CD4-positive, alpha-beta T cell (primary cell): Measurements from ENCODE around the gene KLF14. TPM values are rescaled to one million over a fixed set of nuclear protein-coding genes. Genes with fewer than 3 reads are reported as not detected.

ENCODE experiments used
- ATAC-seq: fragments of 200-7000 bp; cut with Tn5 transposase; one replicate; pipeline ENCODE4 v1.10.0; 2022; ENCODE audit warnings: mild to moderate bottlenecking; ENCODE audit not compliant: poor library complexity
- CTCF ChIA-PET: fragments of 350-600 bp; sonication (Branson Sonifier 250); formaldehyde crosslinking; loops from one replicate; lab custom pipeline; 2021; ENCODE audit warnings: antibody characterized with exemption, inconsistent platforms; lab: Charles Lee
- POLR2A ChIA-PET: fragments of 350-600 bp; sonication (Branson Sonifier 250); formaldehyde crosslinking; loops from one replicate; lab custom pipeline; 2021; ENCODE audit warnings: antibody characterized with exemption, inconsistent platforms; lab: Charles Lee
- DNase-seq, 14 experiments: peaks; one replicate each; pipeline ENCODE4 v3.0.0-alpha.2; 2013 to 2020; ENCODE audit warnings: mixed read lengths in 2 of 14
- H3K27ac ChIP-seq, 2 donors: one replicate each; pipeline versions ENCODE4 v1.5.1 to v1.7.0; 2013; ENCODE audit warnings: low read length in 2 of 2, low read depth in 1 of 2, mild to moderate bottlenecking in 1 of 2
- H3K27me3 ChIP-seq, 2 experiments: 1 replicate in 1 of 2; 2 replicates in 1 of 2; pipeline versions ENCODE4 v1.6.1 to v1.7.0; 2013; ENCODE audit warnings: low read length in 2 of 2, control low read depth in 1 of 2, mild to moderate bottlenecking in 1 of 2, moderate library complexity in 1 of 2; ENCODE audit not compliant: insufficient read depth in 2 of 2, control insufficient read depth in 1 of 2
- H3K36me3 ChIP-seq: one replicate; pipeline ENCODE4 v1.6.1; 2013; ENCODE audit warnings: low read length, control low read depth; ENCODE audit not compliant: insufficient read depth
- H3K4me1 ChIP-seq: one replicate; pipeline ENCODE4 v1.6.1; 2013; ENCODE audit warnings: low read length, control low read depth; ENCODE audit not compliant: insufficient read depth
- H3K4me3 ChIP-seq: one replicate; pipeline ENCODE4 v1.5.1; 2013; ENCODE audit warnings: mild to moderate bottlenecking, low read length, moderate library complexity
- H3K9me3 ChIP-seq, 2 experiments: 1 replicate in 1 of 2; 2 replicates in 1 of 2; pipeline versions ENCODE4 v1.6.1 to v1.7.0; 2013; ENCODE audit warnings: low read length in 2 of 2, mild to moderate bottlenecking in 2 of 2, control low read depth in 1 of 2, moderate library complexity in 1 of 2; ENCODE audit not compliant: control insufficient read depth in 1 of 2, insufficient read depth in 1 of 2
- H3K27ac Mint-ChIP-seq: one replicate; pipeline ENCODE4 v1.8.0; 2020; ENCODE audit warnings: mixed read lengths
- H3K27me3 Mint-ChIP-seq: one replicate; pipeline ENCODE4 v1.8.0; 2021; ENCODE audit warnings: mixed read lengths
- H3K36me3 Mint-ChIP-seq: one replicate; pipeline ENCODE4 v1.8.0; 2021; ENCODE audit warnings: low read depth, mixed read lengths
- H3K4me1 Mint-ChIP-seq: one replicate; pipeline ENCODE4 v1.8.0; 2021; ENCODE audit warnings: low read depth, mixed read lengths
- H3K4me3 Mint-ChIP-seq: one replicate; pipeline ENCODE4 v1.8.0; 2020; ENCODE audit warnings: mild to moderate bottlenecking, mixed read lengths
- H3K9me3 Mint-ChIP-seq: one replicate; pipeline ENCODE4 v1.8.0; 2020; ENCODE audit warnings: mixed read lengths
- intact Hi-C, 2 experiments: fragments of 100-400 bp; cut with DNase I in 1 of 2; cut with micrococcal nuclease in 1 of 2; formaldehyde crosslinking; loops; one replicate each; pipeline versions ENCODE4 v1.15.1 to v1.9.0; 2023 to 2025; cut with DNase I, micrococcal nuclease
- total RNA-seq, 174 experiments: library from RNA in 2 of 174; stranded (reverse) in 2 of 174; gene quantifications; one replicate each; pipeline ENCODE4 v1.2.3 and lab custom pipeline; 2021 to 2026
- TF ChIP-seq, protein P1 (sequence below): fragments of 200-600 bp; IDR thresholded peaks from one replicate; pipeline ENCODE4 v1.8.0; 2022; ENCODE audit warnings: antibody characterized with exemption, mild to moderate bottlenecking

Gene KLF14
- total RNA-seq, 2 experiments from 2014 or later = not detected

DNA sequence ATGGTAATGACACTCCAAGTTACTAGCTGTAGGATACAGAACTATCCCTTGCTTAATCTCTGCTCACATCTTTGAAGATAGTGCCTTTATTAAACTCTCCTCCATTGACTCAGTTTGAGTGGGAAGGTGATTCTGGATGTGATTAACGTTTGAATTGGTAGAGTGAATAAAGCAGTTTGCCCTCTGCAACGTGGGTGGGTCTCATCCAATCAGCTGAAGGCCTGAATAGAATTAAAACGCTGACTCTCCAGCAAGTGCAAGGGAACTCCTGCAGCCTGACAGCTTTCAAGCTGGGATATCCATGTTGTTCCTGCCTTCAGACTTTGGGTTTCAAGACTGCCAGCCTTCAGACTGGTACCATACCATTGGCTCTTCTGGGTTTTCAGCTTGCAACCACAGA, 21.6 kb downstream of the KLF14 start:
- Mint-ChIP-seq H3K36me3 (no peaks in the 10 kb centered on the region), H3K4me1 (no peaks in the 10 kb centered on the region), H3K27me3 (peaks cover 41% of the 10 kb centered on the region), H3K27ac (no peak overlapping the region), H3K4me3 (no peak overlapping the region), H3K9me3 (no peaks in the 10 kb centered on the region)
- POLR2A ChIA-PET = no interaction called here
- DNase-seq (no peak), ATAC-seq (no peak)
- Histone ChIP-seq H3K4me3 (no peak overlapping the region), H3K27ac (no peak overlapping the region), H3K4me1 (no peaks in the 10 kb centered on the region), H3K27me3 (peaks cover 9 to 14% of the 10 kb centered on the region in 2 experiments), H3K9me3 (no peaks in the 10 kb centered on the region), H3K36me3 (no peaks in the 10 kb centered on the region)
- CTCF ChIA-PET = no interaction called here
- TF ChIP-seq, protein P1, sequence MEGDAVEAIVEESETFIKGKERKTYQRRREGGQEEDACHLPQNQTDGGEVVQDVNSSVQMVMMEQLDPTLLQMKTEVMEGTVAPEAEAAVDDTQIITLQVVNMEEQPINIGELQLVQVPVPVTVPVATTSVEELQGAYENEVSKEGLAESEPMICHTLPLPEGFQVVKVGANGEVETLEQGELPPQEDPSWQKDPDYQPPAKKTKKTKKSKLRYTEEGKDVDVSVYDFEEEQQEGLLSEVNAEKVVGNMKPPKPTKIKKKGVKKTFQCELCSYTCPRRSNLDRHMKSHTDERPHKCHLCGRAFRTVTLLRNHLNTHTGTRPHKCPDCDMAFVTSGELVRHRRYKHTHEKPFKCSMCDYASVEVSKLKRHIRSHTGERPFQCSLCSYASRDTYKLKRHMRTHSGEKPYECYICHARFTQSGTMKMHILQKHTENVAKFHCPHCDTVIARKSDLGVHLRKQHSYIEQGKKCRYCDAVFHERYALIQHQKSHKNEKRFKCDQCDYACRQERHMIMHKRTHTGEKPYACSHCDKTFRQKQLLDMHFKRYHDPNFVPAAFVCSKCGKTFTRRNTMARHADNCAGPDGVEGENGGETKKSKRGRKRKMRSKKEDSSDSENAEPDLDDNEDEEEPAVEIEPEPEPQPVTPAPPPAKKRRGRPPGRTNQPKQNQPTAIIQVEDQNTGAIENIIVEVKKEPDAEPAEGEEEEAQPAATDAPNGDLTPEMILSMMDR = no peak
- intact Hi-C loops = no loop called here

DNA sequence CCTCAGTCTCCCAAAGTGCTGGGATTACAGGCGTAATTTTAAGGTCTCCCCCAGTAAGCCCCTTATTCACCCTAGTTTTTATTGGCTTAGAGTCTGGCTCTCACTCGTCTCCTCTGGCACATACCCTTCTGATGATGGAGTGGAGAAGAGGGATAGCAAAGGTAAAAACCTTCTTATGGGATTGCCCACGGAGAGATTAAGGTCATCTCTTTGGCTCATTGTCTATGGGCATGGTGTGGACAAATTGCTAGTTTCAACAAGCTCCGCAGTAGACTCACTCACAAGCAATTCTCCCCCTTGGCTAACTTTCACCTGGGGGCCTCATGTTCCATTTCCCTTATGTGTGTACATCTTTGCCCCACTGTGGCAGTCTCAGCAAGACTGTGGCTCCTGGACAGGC, 25.2 kb downstream of the KLF14 start:
- no peak for ATAC-seq
- Histone ChIP-seq H3K27ac (no peak overlapping the region), H3K27me3 (peaks cover 4 to 10% of the 10 kb centered on the region in 2 experiments), H3K4me3 (no peak overlapping the region), H3K9me3 (no peaks in the 10 kb centered on the region), H3K36me3 (no peaks in the 10 kb centered on the region), H3K4me1 (no peaks in the 10 kb centered on the region)
- DNase-seq = no peak
- Mint-ChIP-seq H3K36me3 (no peaks in the 10 kb centered on the region), H3K4me3 (no peak overlapping the region), H3K27me3 (peaks cover 60% of the 10 kb centered on the region), H3K27ac (no peak overlapping the region), H3K4me1 (no peaks in the 10 kb centered on the region), H3K9me3 (peaks cover 7% of the 10 kb centered on the region)
- TF ChIP-seq, protein P1 = no peak
- intact Hi-C loops = no loop called here
- ChIA-PET POLR2A (no interaction called here), CTCF (no interaction called here)

DNA sequence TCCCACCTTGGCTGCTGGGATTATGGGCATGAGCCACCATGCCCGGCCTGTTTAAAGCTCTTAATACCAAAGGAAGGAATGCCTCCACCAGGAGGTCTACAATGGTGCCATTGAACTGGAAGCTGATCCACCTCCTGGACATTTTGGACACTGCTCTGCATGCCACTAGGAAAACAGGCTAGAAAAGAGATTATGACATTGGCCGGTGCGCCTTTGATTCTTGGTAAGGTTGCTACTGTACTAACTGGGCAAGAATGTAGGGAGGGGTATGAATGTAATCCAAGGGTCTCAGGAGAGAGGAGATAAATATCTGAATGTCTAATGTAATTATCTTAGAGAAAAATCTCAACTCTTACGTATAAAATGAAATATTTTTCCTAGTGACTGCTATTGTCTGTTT, 26.0 kb downstream of the KLF14 start:
- no peak for ATAC-seq
- TF ChIP-seq, protein P1 = no peak
- Mint-ChIP-seq H3K36me3 (no peaks in the 10 kb centered on the region), H3K27me3 (peaks cover 58% of the 10 kb centered on the region), H3K4me1 (no peaks in the 10 kb centered on the region), H3K4me3 (no peak overlapping the region), H3K9me3 (peaks cover 7% of the 10 kb centered on the region), H3K27ac (no peak overlapping the region)
- Histone ChIP-seq H3K36me3 (no peaks in the 10 kb centered on the region), H3K9me3 (no peaks in the 10 kb centered on the region), H3K27ac (no peak overlapping the region), H3K27me3 (peaks cover 4 to 10% of the 10 kb centered on the region in 2 experiments), H3K4me1 (no peaks in the 10 kb centered on the region), H3K4me3 (no peak overlapping the region)
- no peak for DNase-seq
- POLR2A ChIA-PET = no interaction called here
- intact Hi-C loops = no loop called here
- CTCF ChIA-PET = interaction anchor here (0.5 kb wide), 1 partner anchor 257 kb away, joined by 3 read pairs; no protein-coding TSS in a partner anchor
